GM19468 (cell line): ENCODE data around the gene ZC3H6.

Experiments
- ATAC-seq: cut with Tn5 transposase; IDR thresholded peaks from one replicate; pipeline ENCODE4 v1.9.1; 2021; ENCODE audit warnings: mild to moderate bottlenecking, moderate library complexity, moderate number of reproducible peaks; ENCODE audit not compliant: unreplicated experiment; ENCODE audit errors: extremely low read depth

ZC3H6 gene, protein sequence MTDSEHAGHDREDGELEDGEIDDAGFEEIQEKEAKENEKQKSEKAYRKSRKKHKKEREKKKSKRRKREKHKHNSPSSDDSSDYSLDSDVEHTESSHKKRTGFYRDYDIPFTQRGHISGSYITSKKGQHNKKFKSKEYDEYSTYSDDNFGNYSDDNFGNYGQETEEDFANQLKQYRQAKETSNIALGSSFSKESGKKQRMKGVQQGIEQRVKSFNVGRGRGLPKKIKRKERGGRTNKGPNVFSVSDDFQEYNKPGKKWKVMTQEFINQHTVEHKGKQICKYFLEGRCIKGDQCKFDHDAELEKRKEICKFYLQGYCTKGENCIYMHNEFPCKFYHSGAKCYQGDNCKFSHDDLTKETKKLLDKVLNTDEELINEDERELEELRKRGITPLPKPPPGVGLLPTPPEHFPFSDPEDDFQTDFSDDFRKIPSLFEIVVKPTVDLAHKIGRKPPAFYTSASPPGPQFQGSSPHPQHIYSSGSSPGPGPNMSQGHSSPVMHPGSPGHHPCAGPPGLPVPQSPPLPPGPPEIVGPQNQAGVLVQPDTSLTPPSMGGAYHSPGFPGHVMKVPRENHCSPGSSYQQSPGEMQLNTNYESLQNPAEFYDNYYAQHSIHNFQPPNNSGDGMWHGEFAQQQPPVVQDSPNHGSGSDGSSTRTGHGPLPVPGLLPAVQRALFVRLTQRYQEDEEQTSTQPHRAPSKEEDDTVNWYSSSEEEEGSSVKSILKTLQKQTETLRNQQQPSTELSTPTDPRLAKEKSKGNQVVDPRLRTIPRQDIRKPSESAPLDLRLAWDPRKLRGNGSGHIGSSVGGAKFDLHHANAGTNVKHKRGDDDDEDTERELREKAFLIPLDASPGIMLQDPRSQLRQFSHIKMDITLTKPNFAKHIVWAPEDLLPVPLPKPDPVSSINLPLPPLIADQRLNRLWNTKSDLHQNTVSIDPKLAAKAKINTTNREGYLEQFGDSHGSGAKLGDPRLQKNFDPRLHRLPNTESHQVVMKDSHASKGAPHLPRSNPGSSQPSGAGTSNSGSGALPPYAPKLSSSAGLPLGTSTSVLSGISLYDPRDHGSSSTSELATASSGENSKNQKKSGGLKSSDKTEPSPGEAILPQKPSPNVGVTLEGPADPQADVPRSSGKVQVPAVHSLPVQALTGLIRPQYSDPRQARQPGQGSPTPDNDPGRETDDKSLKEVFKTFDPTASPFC

DNA sequence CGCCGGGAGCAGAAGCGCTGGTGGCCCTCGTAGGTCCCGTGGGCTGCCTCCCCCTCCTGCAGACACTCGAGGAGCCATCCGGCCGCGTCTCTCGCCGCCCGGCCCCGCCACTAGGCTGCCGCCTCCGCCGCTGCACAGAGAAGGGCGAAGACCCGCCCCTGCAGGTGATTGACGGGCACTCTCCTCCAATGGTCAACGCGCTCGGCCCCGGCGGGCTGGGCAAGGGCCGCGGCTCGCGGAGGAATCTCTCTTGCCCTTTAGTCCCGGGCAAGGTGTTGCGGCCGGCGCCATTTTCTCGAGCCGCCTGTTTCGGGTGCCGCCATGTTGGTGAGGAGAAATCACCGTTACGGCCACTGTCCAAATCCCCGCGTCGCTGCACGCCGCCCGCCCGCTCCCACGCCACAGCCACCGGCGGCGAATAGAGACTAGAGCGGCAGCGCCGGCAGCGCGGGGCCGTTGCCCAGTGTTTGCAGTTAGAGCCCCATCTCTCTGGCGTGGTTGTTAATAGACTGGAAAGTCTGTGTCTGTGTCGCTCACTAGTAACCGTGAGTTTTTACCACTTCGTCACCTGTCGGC is at the start of gene ZC3H6:
TSS of gene ZC3H6 (plus strand) at position 287 of the 576 bp plus-strand sequence. CDS start 398 bp downstream, outside the sequence.
- ATAC-seq, result peak; percentile 99

DNA sequence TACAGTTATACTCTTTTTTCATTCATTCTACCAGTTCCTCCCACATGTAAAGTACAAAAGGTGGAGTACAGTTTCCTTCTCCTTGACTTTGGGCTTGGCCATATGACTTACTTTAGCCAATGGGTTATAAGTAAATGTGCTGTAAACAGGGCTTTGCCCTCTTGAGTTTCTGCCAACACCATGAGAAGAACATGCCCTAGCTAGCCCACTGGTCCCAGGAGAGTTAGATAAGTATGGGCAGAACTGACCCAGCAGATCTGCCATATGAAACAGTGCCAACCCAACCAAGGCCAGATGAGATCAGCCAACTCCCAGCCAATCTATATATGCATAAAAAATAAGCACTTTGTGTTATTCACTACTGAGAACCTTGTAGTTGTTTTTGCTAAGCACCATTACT is 46.0 kb upstream of the ZC3H6 start:
- ATAC-seq, result no peak

DNA sequence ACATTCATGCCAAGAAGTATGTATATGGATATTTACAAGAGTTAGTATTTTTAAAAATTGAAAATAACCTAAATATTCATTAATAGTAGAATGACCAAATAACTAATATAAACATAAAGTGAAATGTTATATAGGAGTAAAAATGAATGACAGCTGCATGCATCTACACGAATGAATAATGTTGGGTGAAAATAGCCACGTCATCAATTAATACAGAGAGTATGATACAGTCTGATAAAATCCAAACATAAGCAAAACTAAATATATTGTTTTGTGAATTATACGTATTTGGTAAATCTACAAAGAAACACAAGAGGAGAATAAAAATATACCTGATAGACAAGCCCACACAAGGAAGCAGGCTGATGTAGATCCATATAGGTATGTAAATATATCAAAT is 45.0 kb upstream of the ZC3H6 start:
- no peak for ATAC-seq

DNA sequence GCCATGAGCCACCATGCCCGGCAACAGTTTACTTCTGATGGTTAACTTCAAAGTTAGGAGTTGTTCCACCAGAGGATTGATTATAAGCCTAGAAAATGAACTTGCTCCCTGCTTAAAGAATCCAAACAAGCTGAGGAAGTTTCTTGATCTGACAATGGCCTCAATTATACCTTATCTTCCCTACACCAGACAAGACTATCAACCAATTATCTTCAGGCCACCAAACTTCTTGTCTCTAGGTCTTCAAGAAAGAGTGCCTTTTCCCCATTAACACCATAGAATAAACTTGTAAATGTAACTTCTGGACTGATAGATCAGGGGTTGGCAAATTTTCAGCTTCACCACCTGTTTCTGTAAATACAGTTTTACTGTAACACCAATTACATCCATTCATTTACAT is 35.5 kb upstream of the ZC3H6 start:
- no peak for ATAC-seq

DNA sequence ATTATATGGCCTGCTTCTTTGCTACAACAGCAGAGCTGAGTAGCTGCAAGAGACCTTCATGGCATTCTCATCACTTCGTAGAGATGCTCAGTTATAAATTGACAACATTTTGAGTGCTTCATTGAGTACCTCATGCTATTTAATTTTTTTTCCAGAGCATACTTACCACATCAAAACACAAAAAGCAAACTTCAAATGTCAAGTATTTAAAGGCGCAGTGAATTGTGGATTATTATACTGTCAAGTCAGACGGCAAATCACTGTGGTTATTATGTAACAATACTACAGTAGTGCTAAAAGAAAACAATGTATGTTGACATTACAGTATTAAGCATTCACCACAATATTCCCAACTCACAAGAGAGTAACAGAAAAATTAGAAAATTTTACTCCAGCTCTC is 33.0 kb upstream of the ZC3H6 start:
- ATAC-seq, result no peak

DNA sequence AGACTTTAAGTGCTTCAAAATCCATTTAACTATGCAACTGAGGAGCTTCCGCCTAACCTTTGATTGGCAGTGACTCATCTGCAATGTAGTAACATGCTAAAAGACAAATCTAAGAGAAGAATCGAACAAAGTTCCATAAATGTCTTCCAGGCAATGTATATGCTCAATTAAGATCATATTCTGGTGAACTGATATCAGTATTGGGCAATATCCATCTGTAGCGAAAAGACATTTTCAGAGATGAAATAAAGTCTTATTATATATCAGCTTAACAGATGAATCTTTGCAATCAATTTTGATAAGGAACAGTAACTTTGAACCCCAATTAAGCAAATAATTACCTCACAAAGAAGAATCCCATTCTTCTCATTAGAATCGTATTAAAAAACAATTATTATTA is 32.2 kb upstream of the ZC3H6 start:
- no peak for ATAC-seq

DNA sequence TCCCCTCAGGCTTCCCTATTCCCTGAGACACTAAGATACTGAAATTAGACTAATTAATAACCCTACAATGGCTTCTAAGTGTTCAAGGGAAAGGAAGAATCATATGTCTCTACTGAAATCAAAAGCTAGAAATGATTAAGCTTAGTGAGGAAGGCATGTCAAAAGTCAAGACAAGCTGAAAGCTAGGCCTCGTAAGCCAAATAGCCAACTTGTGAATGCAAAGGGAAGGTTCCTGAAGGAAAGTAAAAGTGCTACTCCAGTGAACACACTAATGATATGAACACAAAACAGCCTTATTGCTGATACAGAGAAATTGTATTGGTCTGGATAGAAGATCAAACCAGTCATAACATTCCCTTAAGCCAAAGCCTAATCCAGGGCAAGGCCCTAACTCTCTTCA is 30.5 kb upstream of the ZC3H6 start:
- ATAC-seq, result no peak

DNA sequence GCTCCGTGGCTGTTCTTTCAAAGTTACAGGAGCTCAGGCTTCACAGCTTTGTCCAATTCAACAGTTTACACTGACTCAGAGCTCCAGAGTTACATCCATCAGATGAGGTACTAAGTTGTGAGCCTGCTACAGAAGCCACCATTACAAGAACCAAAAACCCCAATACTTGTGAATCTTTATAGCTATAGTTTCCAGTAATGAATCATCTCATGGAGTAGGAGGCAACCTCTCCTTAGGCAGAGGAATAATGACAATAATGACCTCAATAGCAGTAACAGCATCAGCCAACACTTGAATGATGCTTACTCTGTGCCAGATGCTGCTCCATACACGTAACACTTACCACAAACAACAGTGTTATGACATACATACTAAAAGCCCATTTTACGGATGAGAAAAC is 24.1 kb upstream of the ZC3H6 start:
- ATAC-seq, result no peak

DNA sequence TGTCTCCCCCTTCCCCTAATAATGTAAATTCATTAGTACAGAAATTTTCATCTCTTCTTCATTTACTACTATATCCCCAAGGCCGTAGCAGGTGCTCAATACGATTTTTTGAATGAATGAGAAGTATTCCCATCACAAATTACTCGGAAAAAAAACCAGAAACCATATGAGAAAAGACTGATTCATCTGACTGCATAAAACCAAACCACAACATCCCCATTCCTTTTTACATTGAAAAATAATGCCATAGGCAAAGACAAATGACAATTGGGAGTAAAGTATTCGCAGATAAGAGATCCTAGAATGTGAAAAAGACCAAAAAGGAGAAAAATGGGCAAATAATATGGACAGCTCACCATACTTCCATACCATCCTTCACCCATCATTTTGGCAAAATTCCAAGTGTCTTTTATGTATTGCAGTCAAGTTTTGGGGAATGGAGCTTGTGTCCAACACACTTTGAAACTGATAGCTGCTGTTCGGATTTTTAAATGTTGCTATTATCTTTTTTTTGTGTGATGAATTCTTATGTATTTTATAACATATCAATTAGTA is 22.1 kb upstream of the ZC3H6 start:
- no peak for ATAC-seq

DNA sequence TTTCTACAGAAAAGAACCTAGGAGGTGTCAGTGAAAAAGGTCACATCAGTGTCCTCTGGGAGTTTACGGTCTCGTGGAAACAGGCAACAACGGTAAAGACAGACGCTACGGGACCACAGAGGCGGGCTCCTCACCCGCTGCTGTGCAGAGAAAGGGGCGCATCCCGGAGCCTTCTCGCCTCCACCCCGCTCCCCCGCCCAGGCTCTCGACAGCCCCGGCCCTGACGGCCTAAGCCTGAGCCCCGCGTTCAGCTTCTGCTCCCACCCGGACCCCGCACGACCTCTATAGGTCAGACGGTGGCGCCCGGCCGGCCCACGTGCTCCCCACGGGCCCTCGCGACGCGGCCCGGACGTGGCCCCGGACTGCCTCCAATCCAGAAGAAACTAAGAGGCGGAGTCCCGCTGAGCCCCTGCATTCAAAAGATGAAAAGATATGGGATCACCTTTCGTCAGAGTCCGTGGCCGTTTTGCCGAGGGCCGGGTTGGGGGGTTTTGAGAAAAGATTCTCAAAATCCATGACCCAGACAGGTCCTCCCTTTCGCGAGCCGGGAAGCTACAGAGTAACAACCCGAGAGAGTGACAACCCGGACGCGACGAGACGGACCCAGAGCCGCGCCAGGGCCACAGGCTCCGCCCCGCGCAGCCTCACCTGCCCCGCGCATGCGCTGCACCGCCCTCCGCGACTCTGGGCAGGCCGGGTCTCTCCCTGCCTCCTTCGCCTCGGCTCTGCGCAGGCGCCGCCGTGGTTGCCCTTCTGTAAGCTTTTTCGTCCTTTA is 20.7 kb upstream of the ZC3H6 start, which contains the start of gene ZC3H8:
TSS of gene ZC3H8 (minus strand) at position 577 of the 775 bp plus-strand sequence. CDS start at position 516, 61 bp downstream.
- peak; percentile 53 for ATAC-seq

DNA sequence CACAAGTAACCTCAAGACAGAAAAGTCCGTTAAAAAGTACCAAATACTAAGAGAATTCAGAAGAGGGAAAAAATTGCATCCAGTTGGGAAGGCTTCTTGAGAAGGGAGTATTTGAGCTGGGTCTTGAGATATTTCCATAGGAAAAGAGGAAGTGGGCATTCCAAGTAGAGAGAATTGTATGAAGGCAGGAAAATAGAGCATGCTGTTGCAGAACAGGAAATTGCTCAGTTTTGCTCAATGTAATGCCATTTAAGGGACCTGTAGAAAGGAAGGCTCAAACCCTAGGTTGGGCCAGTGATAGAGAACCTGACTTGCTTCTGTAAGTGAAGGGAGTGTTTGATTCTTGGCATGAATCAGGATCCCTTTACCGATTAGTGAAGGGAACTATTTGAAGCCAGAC is 19.5 kb upstream of the ZC3H6 start:
- ATAC-seq, result no peak

DNA sequence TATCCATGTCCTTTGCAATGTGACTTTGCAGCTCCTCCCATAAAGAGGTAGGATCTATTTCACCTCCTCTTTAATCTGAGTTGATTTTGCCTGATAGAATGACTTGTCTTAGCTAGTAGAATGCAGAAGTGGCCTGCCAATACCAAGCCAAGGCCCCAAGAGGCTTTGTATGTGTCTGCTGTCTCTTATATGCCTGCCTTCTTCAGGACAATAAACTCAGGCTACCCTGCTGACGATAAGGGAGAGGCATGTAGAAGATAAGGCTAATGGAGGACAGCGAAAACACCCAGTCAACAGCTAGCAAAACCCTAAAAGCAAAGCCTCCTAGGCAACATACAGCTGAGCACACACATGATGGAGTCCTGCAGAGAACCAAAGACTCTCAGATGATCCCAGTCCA is 18.7 kb upstream of the ZC3H6 start:
- no peak for ATAC-seq

DNA sequence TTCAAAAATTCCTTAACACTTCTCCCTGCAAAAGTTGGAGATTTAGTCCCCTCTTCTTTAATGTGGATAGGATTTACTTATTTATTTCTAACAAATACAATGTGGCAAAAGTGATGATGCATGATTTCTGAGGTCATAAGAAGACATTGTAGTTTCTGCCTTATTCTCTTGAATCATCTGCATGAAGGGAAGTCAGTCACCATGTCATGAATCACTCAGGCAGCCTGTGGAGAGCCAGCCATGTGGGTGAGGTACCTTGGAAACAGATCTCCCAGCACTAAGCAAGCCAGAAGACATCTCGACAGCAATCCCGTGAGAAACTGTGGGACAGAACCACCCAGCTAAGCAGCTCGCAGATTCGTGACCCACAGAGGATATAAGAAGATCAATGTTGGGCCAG is 17.8 kb upstream of the ZC3H6 start:
- ATAC-seq, result no peak

DNA sequence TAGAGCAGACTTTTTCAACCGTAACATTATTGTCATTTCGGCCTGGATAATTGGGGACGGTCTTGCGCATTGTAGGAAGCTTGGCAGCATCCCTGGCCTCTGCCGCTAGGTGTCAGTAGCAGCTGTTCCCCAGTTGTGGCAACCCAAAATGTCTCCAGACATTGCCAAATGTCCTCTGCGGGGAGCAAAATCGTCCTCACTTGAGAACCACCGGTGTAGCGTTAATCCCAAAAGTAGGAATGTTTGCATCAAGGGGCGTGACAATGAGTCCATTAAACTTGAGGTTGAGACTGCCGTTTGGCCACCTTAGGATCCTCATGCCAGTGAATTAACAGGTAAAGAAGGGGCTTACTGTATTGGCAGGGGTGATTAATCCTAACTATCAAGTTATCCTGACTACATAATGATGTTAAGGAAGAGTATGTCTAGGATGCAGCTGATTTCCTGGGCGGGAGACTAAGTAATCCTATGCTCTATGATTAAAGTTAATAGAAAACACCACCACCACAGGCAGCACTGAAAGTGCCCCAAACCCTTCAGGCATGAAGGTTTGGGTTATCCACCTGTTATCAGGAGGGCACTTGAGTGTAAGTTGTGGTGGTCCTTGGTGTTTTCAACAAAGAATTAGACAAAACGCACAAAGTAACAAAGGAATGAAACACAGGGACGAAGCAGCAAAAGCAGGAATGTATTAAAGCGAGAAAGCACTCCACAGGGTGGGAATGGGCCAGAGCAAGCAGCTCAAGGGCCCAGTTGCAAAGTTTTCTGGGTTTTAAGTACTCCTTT is 15.7 kb upstream of the ZC3H6 start:
- ATAC-seq, result peak; percentile 59

DNA sequence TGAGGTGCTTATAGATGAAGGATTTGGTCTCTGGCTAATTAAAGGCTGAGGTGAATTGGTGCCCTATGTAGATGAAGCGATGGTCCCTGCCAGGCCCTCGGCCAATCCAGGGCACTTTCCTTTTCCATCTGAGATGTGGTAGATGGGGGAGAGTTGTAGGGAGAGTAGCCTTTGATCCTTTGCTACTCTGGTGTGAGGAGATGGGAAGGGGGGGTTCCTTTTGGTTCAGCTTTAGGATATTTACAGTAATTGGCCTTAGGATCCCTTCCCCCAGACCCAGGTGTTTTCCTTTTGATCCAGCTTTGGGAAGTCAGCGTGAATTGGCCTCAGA is 15.1 kb upstream of the ZC3H6 start:
- ATAC-seq, result no peak

DNA sequence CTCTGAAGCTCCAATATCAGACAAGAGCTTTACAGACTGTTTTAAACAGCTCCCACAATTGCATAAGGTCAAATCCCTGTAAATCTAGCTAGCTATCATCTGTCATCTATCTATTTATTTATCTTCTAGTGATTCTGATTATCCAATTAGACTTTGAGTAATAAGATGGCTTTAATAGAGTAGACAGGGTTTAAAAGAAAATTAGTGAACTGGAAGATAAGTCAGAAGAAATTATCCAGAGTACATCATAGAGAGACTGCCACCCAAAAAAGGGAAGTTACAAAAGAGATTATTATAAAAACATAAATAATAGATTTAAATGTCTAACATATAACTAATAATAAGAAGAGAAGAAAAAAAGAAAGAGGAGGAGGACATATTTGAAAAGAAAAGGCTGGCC is 12.5 kb upstream of the ZC3H6 start:
- ATAC-seq, result no peak

DNA sequence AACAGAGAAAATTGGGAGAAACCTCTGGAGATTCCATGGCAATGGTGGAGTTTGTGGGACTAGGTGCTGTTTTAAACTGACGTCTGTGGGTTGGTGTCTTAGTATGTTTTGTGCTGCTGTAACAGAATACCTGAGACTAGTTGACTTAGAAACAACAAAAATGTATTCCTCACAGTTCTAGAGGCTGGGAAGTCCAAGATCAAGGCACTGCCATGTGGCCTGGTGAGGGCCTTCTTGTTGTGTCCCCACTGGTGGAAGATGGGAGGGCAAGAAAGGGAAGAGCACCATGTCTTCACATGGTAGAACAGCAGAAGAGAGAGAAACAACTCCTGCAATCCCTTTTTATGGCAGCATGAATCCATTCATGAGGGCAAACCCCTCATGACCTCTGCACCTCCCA is 6.8 kb upstream of the ZC3H6 start:
- ATAC-seq, result no peak

DNA sequence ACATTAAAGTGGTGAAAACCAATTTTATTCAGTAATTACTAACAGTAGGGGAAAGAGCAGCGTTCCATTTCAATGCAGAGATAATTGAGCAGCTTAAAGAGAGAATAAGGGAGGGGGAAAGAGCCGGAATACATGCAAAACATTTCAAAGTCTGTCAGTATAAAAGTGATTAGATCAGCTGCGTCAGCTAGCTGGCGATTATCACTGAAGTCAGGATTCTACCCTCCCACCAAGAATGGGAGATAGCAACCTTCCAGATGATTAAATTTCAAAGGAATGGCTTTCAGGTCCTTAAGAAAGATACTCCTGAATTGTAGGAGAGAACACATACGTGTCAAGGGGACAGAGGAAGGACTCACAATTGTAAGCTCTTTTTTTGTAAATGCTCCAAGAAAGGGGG is 2.7 kb upstream of the ZC3H6 start:
- no peak for ATAC-seq

DNA sequence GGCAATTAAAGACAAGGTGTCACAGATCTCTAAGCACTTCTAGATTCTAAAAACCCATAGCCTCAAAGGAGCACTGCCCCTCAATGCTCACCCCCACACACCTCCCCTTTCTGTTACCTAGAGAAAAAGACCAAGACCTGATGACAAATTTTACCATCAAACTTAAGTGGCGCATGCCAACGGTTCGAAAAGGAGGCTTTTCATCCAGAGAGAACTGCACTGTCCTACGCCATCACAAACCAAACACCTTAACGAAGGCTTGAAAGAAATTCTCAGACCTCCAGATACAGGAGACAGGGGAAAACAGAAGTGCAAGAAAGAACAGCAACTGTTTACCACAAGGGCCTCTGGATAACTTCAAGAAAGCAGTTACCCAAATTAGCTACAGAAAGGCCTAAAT is 2.0 kb upstream of the ZC3H6 start:
- ATAC-seq, result no peak
